GM18951 (cell line): ENCODE measurements around the gene RRAGC.
A peak's percentile ranks its signal among the peaks of the same experiment; 100 is the strongest.

Source experiments
- POLR2A ChIP-seq: IDR thresholded peaks from 4 replicates; pipeline ENCODE4 v1.6.1; 2011; ENCODE audit warnings: mild to moderate bottlenecking; ENCODE audit not compliant: insufficient read length, insufficient read depth; ENCODE audit errors: extremely low read depth
- in situ Hi-C: fragments of 300-500 bp; cut with MboI; formaldehyde crosslinking; loops from one replicate; pipeline ENCODE4 v1.12.0; 2022; ENCODE audit warnings: low sequenced_read_pairs, mixed read lengths, inconsistent platforms; ENCODE audit not compliant: unreplicated experiment

RRAGC gene

GRCh38 chr1:38859561-38860453, at the start of gene RRAGC:
Gene RRAGC (minus strand): TSS chr1:38859772. CDS start chr1:38859646, 126 bp downstream.
- peak; percentile 76 for TF ChIP-seq POLR2A
- in situ Hi-C loops, result no loop called here

GRCh38 chr1:38908821-38909220, 49.2 kb upstream of the RRAGC start:
- no peak for TF ChIP-seq POLR2A
- in situ Hi-C loops, result no loop called here

GRCh38 chr1:38905985-38906384, 46.4 kb upstream of the RRAGC start:
- no peak for TF ChIP-seq POLR2A
- in situ Hi-C loops, result no loop called here

DNA sequence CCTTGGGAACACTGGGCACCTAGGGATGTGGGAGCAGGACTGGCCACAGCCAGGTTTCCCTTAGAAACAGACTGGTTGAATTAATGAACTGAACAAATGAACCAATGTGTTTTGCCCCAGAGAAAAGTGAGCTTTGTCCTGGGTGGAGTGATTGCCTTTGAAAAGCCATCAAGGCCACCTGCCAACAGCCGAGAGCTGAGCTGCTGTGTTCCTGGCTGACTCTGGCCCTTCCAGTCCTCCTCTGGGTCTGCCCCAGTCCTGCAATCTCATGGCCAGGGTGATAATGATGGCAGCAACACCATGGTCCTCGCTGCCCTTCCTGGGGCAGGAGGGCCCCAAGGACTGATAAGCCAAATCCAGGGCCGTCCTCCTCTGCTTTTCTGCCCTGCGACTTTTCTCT, 40.0 kb upstream of the RRAGC start:
- in situ Hi-C loops, result no loop called here

DNA sequence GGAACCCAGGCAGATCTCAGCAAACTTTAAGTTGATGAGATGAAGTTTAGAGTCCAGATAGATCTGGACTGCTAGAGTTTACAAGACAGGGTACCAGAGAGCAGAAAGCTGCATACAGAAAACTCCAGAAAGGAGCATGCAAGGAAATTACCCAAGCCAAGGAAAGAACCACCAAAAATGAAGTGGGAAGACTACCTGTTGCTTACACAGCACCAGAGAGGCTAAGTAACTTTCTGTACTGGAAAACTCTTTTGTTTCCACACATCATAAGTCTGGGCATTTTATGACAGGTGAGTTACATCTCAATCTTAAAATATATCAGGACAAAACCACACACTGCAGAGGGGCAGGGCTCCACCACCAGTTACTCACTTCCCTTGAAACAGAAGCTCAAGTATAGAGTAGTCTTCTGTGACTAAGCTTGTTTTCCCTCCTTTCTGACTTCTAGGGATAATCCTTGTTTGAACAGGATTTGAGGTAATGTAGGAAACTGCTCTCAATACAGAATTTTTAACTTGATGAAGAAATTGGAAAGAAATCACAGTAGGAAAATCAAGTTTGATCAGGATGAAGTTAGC, 39.2 kb upstream of the RRAGC start:
- no peak for TF ChIP-seq POLR2A
- in situ Hi-C loops, result no loop called here

More for the DNA sequence above, 40.0 kb upstream of the RRAGC start:
- no peak for TF ChIP-seq POLR2A

DNA sequence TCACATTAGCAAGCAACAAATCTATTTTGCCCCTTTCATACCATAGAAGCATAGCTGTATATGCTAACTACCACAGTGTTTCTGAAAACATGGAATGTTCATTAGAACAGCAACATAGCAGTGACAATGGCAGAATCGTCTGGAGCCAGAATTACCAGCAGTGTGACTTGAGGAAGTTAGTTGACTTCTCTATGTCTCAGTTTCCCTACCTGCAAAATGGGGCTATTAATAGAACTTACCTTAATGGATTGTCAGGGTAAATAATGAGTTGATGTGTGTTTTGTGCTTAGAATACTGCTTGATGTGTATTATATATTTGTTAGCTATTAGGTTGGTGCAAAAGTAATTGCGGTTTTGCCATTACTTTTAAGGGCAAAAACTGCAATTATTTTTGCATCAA, 36.6 kb upstream of the RRAGC start:
- in situ Hi-C loops, result no loop called here
- TF ChIP-seq POLR2A, result no peak

- TF ChIP-seq POLR2A, result no peak
- in situ Hi-C loops, result no loop called here
Observed at GRCh38 chr1:38892976-38893375, 33.4 kb upstream of the RRAGC start.

DNA sequence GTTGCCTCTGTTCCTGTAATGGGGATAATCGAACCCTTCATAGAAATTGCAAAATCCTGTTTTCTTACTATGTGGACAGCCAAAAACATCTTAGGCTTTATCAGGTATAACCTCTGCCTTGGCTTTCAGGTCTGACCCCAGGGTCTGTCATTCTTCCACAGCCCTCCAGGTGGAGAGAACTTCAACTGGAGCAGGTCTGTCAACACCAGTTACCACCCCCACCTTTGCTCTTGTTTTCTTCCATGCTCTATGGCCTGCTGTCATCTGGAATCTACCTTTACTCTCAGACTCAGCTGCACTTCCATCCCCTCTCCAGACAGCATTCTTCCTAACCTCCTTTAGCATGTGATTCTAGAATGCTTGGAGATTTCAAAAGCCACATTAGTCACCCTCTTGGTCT, 32.2 kb upstream of the RRAGC start:
- no peak for TF ChIP-seq POLR2A
- in situ Hi-C loops, result no loop called here

DNA sequence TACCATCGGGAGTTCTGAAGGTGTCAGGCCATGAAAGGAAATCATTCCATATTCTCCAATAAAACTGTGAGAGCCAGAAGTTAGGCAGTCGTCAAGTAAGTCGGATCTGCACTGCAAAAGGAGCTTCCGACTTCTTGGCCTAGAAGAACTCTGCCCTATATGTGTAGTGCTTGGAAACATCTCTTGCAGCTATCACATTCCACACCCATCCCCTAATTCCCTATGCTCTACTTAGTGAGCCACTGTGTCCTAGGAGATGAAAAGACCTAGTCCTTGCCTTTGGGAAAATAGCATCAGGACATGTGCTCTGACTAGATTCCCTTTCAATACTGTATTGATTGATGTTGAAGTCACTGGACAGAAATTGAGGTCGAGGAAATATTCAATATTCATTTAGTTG, 30.0 kb upstream of the RRAGC start:
- in situ Hi-C loops, result no loop called here
- TF ChIP-seq POLR2A, result no peak

GRCh38 chr1:38888423-38889333, 29.1 kb upstream of the RRAGC start:
- in situ Hi-C loops, result no loop called here
- no peak for TF ChIP-seq POLR2A

DNA sequence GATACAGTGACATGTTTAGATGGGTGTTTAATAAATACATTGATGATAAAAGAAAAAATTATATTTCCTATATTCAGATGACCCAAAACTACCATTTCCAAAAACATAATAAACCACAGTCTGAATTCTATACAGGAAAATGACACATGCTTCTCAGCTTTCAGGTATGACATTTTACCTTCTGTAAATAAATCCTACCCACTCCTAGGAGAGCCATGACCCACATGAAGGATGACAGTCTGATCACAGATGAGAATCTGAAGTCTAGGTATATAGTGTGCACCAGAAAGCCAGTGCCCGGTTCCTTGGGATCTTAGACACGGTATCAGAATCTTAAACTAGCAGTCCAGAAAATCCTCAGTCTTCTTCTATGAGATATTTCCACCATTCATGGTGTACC, 25.5 kb upstream of the RRAGC start:
- in situ Hi-C loops, result no loop called here
- no peak for TF ChIP-seq POLR2A

DNA sequence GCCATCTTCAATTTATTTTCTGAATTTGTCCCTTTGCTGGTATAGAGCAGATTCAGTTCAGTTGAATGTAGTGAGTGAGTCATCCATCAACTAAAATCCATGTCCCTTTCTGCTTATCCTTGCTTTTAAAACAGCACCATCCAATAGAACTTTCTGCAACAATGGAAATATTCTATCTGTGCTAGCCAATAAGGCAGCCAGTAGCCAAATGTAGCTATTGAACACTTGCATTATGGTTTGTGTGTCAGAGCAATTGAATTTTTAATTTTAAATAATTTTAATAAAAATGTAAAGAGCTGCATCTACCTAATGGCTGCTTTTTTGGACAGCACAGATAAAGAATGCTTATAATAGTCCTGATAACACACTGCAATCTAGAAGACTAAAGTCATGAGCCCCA, 21.9 kb upstream of the RRAGC start, which contains the start of gene GJA9:
Gene GJA9 (minus strand): TSS at position 101 of the 400 bp plus-strand sequence. CDS start 5,489 bp downstream, outside the sequence.
- in situ Hi-C loops, result no loop called here
- no peak for TF ChIP-seq POLR2A

- in situ Hi-C loops, result no loop called here
- no peak for TF ChIP-seq POLR2A
Observed at GRCh38 chr1:38875811-38876210, 16.2 kb upstream of the RRAGC start.
